ENCODE data around the gene VSIR. TPM values are rescaled to one million over a fixed set of nuclear protein-coding genes. Genes with fewer than 3 reads are reported as not detected.

VSIR gene
- total and polyA plus RNA-seq, 4 donors: 32.3 to 244 (median 84.5) TPM

DNA sequence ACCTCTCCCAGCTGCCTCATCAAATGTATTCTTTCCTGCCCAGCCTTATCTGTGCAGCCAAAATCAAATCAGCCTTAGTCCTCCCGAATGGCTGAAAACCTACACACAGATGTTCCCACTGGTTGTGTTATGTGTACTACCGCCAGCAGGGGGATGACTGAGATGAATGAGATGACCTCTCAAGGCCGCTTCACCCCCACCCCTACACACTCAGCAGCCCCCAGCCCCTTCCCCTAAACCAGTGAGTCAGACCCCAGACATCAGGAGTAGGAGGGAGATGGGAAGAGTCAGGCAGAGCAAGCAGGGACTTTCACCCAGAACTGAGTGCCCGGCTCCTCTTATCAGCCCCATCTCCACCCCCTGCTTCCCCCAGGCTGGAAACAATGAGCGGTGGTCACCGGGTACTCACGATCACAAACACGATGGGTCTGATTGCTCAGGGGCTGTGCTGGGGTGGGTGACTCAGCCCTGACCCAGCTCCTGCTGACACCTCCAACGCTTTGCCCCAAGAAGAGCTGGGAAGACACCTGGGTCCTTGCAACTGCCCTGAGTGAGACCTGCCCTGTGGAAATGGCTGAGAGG is 47.2 kb downstream of the VSIR start:
- Histone ChIP-seq H3K27ac (ENCODE audit: low read depth in 1 of 2, low read length in 1 of 2) (peak overlapping the region in 1 of 2 donors; percentile 87), H3K4me1 (ENCODE audit: control insufficient read depth in 5 of 5, insufficient read depth in 5 of 5, low read length in 5 of 5) (peaks cover 3 to 31% (median 19%) of the 10 kb centered on the region in 5 donors), H3K9ac (ENCODE audit: insufficient read depth in 1 of 2, low read length in 2 of 2) (no peak overlapping the region), H3K9me3 (ENCODE audit: control insufficient read depth in 4 of 4, insufficient read depth in 3 of 4, low read length in 3 of 4) (no peaks in the 10 kb centered on the region), H3K4me3 (no peak overlapping the region), H3K27me3 (ENCODE audit: control insufficient read depth in 3 of 3, insufficient read depth in 3 of 3, low read length in 2 of 3) (no peaks in the 10 kb centered on the region), H3K36me3 (ENCODE audit: control insufficient read depth in 4 of 4, insufficient read depth in 4 of 4, low read length in 4 of 4) (no peaks in the 10 kb centered on the region)
- DNase-seq: no peak
- WGBS, 2 donors: 38 to 43% methylated on average over 9 of the region's 9 CpGs
- TF ChIP-seq, protein P1, sequence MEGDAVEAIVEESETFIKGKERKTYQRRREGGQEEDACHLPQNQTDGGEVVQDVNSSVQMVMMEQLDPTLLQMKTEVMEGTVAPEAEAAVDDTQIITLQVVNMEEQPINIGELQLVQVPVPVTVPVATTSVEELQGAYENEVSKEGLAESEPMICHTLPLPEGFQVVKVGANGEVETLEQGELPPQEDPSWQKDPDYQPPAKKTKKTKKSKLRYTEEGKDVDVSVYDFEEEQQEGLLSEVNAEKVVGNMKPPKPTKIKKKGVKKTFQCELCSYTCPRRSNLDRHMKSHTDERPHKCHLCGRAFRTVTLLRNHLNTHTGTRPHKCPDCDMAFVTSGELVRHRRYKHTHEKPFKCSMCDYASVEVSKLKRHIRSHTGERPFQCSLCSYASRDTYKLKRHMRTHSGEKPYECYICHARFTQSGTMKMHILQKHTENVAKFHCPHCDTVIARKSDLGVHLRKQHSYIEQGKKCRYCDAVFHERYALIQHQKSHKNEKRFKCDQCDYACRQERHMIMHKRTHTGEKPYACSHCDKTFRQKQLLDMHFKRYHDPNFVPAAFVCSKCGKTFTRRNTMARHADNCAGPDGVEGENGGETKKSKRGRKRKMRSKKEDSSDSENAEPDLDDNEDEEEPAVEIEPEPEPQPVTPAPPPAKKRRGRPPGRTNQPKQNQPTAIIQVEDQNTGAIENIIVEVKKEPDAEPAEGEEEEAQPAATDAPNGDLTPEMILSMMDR (IDR thresholded peaks at IDR 0.05; ENCODE audit: control extremely low read depth, extremely low read depth): no peak
- ATAC-seq (ENCODE audit: insufficient read depth, low FRiP score): no peak

DNA sequence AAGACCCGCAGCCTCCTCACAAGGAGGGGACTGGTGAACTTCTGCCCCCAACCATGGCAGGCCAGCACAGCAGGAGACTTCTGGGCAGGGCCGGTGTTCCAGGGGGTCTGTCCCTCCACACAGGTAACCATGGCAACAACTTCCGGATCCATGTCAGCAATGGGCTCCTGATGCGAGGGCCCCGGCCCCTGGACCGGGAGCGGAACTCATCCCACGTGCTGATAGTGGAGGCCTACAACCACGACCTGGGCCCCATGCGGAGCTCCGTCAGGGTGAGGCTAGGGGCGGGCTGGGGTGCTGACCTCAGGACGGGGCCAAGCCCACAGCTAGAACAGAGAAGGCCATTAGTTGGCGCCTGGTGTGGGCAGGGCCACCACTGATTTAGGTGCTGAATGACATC is 48.1 kb downstream of the VSIR start:
- Histone ChIP-seq H3K36me3 (ENCODE audit: control insufficient read depth in 4 of 4, insufficient read depth in 4 of 4, low read length in 4 of 4) (no peaks in the 10 kb centered on the region), H3K9me3 (ENCODE audit: control insufficient read depth in 4 of 4, insufficient read depth in 3 of 4, low read length in 3 of 4) (no peaks in the 10 kb centered on the region), H3K4me1 (ENCODE audit: control insufficient read depth in 5 of 5, insufficient read depth in 5 of 5, low read length in 5 of 5) (peaks cover 3 to 38% (median 24%) of the 10 kb centered on the region in 5 donors), H3K9ac (ENCODE audit: insufficient read depth in 1 of 2, low read length in 2 of 2) (no peak overlapping the region), H3K4me3 (no peak overlapping the region), H3K27me3 (ENCODE audit: control insufficient read depth in 3 of 3, insufficient read depth in 3 of 3, low read length in 2 of 3) (no peaks in the 10 kb centered on the region), H3K27ac (ENCODE audit: low read depth in 1 of 2, low read length in 1 of 2) (no peak overlapping the region)
- WGBS, 2 donors: 94 to 95% methylated on average over 14 of the region's 14 CpGs
- TF ChIP-seq, protein P1 (IDR thresholded peaks at IDR 0.05; ENCODE audit: control extremely low read depth, extremely low read depth): no peak
- DNase-seq (no peak), ATAC-seq (ENCODE audit: insufficient read depth, low FRiP score) (no peak)

DNA sequence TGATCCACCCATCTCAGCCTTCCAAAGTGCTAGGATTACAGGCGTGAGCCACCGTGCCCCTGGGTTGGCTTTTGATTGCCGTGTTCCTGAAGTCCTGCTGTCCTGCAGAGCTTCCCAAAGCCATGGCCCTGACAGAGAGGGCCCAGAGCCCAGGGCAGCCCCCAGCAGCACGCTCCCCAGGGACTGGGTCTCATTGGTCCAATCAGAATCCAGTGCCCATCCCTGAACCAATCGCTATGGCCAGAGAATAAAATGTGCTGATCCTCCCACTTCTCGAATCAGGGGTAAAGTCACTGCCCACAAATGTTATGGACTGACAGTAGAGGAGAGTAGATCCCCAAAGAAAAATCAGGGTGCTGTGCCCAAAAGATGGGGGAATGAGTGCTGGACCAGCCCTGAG is 48.8 kb downstream of the VSIR start:
- H3K27me3 ChIP-seq (ENCODE audit: control insufficient read depth in 3 of 3, insufficient read depth in 3 of 3, low read length in 2 of 3): no peaks in the 10 kb centered on the region
- no peak for DNase-seq
- no peak overlapping the region for H3K4me3 ChIP-seq
- H3K4me1 ChIP-seq (ENCODE audit: control insufficient read depth in 5 of 5, insufficient read depth in 5 of 5, low read length in 5 of 5): peaks cover 3 to 45% (median 24%) of the 10 kb centered on the region in 5 donors
- H3K27ac ChIP-seq (ENCODE audit: low read depth in 1 of 2, low read length in 1 of 2): no peak overlapping the region
- 97 to 98% methylated on average over 6 of the region's 6 CpGs for WGBS, 2 donors
- ATAC-seq (ENCODE audit: insufficient read depth, low FRiP score): no peak
- no peak overlapping the region for H3K9ac ChIP-seq (ENCODE audit: insufficient read depth in 1 of 2, low read length in 2 of 2)
- TF ChIP-seq, protein P1 (IDR thresholded peaks at IDR 0.05; ENCODE audit: control extremely low read depth, extremely low read depth): no peak
- H3K9me3 ChIP-seq (ENCODE audit: control insufficient read depth in 4 of 4, insufficient read depth in 3 of 4, low read length in 3 of 4): no peaks in the 10 kb centered on the region
- no peaks in the 10 kb centered on the region for H3K36me3 ChIP-seq (ENCODE audit: control insufficient read depth in 4 of 4, insufficient read depth in 4 of 4, low read length in 4 of 4)

DNA sequence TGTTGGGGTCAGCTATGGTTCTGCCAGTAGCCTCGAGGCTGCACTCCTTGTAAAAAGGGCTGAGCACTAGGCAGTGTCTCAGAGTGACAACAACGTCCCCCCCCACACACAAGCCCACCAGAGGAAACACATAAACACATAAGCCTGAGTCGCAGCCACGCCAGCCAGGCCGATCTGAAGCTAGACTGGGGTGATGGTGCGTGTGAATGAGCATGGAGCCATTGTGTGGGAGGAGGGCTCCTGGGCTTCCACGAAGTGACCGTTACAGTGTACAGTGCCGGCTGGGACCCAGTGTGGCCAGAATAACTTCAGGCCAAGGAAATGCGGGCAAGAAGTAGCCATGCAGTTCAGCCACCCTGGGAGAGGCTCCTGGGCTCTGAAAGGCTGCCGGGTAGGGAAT is 50.0 kb downstream of the VSIR start:
- Histone ChIP-seq H3K27ac (ENCODE audit: low read depth in 1 of 2, low read length in 1 of 2) (no peak overlapping the region), H3K27me3 (ENCODE audit: control insufficient read depth in 3 of 3, insufficient read depth in 3 of 3, low read length in 2 of 3) (no peaks in the 10 kb centered on the region), H3K36me3 (ENCODE audit: control insufficient read depth in 4 of 4, insufficient read depth in 4 of 4, low read length in 4 of 4) (no peaks in the 10 kb centered on the region), H3K4me1 (ENCODE audit: control insufficient read depth in 5 of 5, insufficient read depth in 5 of 5, low read length in 5 of 5) (peaks cover 3 to 46% (median 22%) of the 10 kb centered on the region in 5 donors), H3K9ac (ENCODE audit: insufficient read depth in 1 of 2, low read length in 2 of 2) (no peak overlapping the region), H3K9me3 (ENCODE audit: control insufficient read depth in 4 of 4, insufficient read depth in 3 of 4, low read length in 3 of 4) (no peaks in the 10 kb centered on the region), H3K4me3 (no peak overlapping the region)
- ATAC-seq (ENCODE audit: insufficient read depth, low FRiP score): no peak
- WGBS, 2 donors: 95% methylated on average over 11 of the region's 11 CpGs
- TF ChIP-seq, protein P1 (IDR thresholded peaks at IDR 0.05; ENCODE audit: control extremely low read depth, extremely low read depth): no peak
- no peak for DNase-seq
